OCI-LY7 (cell line): Measurements from ENCODE around the gene SYNJ2. TPM values are rescaled to one million over a fixed set of nuclear protein-coding genes. Genes with fewer than 3 reads are reported as not detected.

Source experiments
- BruUV-seq: library from RNA; stranded (reverse); fragments of 400-500 nt; replicated peaks from 2 replicates; lab custom pipeline; 2021; lab: Mats Ljungman, UMichigan
- CTCF ChIA-PET: fragments of 300-600 bp; sonication (Branson Sonifier 250); formaldehyde crosslinking; loops from one replicate; lab custom pipeline; 2022; ENCODE audit warnings: antibody characterized with exemption; ENCODE audit not compliant: unreplicated experiment; lab: Charles Lee
- POLR2A ChIA-PET: fragments of 300-600 bp; sonication (Branson Sonifier 250); formaldehyde crosslinking; loops from one replicate; lab custom pipeline; 2022; ENCODE audit warnings: antibody characterized with exemption; lab: Charles Lee
- DNase-seq: peaks from one replicate; pipeline ENCODE4 v3.0.0-alpha.2; 2015; ENCODE audit warnings: low spot score
- H2AFZ ChIP-seq: fragments of 200-600 bp; sonication (generic), shearing (Covaris generic); 2 replicates; pipeline ENCODE4 v1.6.1; 2014; ENCODE audit warnings: mild to moderate bottlenecking, antibody characterized with exemption, low read length, moderate library complexity
- H3K27ac ChIP-seq: fragments of 200-600 bp; sonication (generic); 2 replicates; pipeline ENCODE4 v1.5.1; 2014; ENCODE audit warnings: mixed run types, low read depth, mild to moderate bottlenecking, moderate library complexity, low read length, inconsistent platforms; ENCODE audit not compliant: poor library complexity, severe bottlenecking
- H3K36me3 ChIP-seq: fragments of 200-600 bp; sonication (generic); 2 replicates; pipeline ENCODE4 v1.6.1; 2014; ENCODE audit warnings: mild to moderate bottlenecking, antibody characterized with exemption, low read length, moderate library complexity, mixed read lengths; ENCODE audit not compliant: insufficient read depth
- H3K4me1 ChIP-seq: fragments of 200-600 bp; sonication (generic); 2 replicates; pipeline ENCODE4 v1.5.1; 2014; ENCODE audit warnings: mild to moderate bottlenecking, low read length; ENCODE audit not compliant: insufficient read depth, poor library complexity, severe bottlenecking
- H3K4me2 ChIP-seq: fragments of 200-600 bp; sonication (generic); 2 replicates; pipeline ENCODE4 v1.6.1; 2014; ENCODE audit warnings: mild to moderate bottlenecking, low read length
- H3K4me3 ChIP-seq: fragments of 200-600 bp; sonication (generic); 2 replicates; pipeline ENCODE4 v1.5.1; 2014; ENCODE audit warnings: mild to moderate bottlenecking, low read depth, low read length; ENCODE audit not compliant: poor library complexity, severe bottlenecking
- H3K79me2 ChIP-seq: fragments of 200-600 bp; sonication (generic); 2 replicates; pipeline ENCODE4 v1.6.1; 2016; ENCODE audit warnings: low read depth, mild to moderate bottlenecking, low read length, moderate library complexity, mixed read lengths; ENCODE audit not compliant: insufficient read depth
- H3K9me2 ChIP-seq: fragments of 200-600 bp; sonication (generic); 2 replicates; pipeline ENCODE4 v1.6.1; 2016; ENCODE audit warnings: mild to moderate bottlenecking, low read length, mixed read lengths; ENCODE audit not compliant: insufficient read depth
- H3K9me3 ChIP-seq: fragments of 200-600 bp; sonication (generic); 2 replicates; pipeline ENCODE4 v1.6.1; 2014; ENCODE audit warnings: mild to moderate bottlenecking, mixed run types, low read length, mixed read lengths
- H4K20me1 ChIP-seq: fragments of 200-600 bp; sonication (generic); 2 replicates; pipeline ENCODE4 v1.6.1; 2014; ENCODE audit warnings: mild to moderate bottlenecking, antibody characterized with exemption, low read length, moderate library complexity, mixed read lengths; ENCODE audit not compliant: insufficient read depth
- EZH2phosphoT487 ChIP-seq: fragments of 200-600 bp; sonication (generic); IDR thresholded peaks from 2 replicates; pipeline ENCODE4 v1.6.1; 2018; ENCODE audit warnings: low read depth, borderline replicate concordance, mild to moderate bottlenecking, mixed run types, antibody characterized with exemption, low read length, moderate library complexity, mixed read lengths
- intact Hi-C: fragments of 100-400 bp; cut with micrococcal nuclease; formaldehyde crosslinking; loops from one replicate; pipeline ENCODE4 v1.10.0; 2022; ENCODE audit not compliant: unreplicated experiment
- total RNA-seq, 2 experiments: library from RNA; depleted of rRNA in 1 of 2; stranded (reverse); fragments of >200 nt in 1 of 2; shearing (Covaris generic) in 1 of 2; gene quantifications; 2 replicates each; pipeline ENCODE4 v1.2.3, GENCODE V29; 2014 to 2022
- TF ChIP-seq, protein P1 (sequence below): fragments of 200-600 bp; sonication (generic); conservative IDR thresholded peaks from 2 replicates; pipeline ENCODE4 v1.5.1; 2014; ENCODE audit warnings: mild to moderate bottlenecking, antibody characterized with exemption, low read length, moderate library complexity, mixed read lengths

The SYNJ2 gene
- total RNA-seq, 2 experiments from 2014 or later, result 0.21 TPM; not detected in 1

DNA sequence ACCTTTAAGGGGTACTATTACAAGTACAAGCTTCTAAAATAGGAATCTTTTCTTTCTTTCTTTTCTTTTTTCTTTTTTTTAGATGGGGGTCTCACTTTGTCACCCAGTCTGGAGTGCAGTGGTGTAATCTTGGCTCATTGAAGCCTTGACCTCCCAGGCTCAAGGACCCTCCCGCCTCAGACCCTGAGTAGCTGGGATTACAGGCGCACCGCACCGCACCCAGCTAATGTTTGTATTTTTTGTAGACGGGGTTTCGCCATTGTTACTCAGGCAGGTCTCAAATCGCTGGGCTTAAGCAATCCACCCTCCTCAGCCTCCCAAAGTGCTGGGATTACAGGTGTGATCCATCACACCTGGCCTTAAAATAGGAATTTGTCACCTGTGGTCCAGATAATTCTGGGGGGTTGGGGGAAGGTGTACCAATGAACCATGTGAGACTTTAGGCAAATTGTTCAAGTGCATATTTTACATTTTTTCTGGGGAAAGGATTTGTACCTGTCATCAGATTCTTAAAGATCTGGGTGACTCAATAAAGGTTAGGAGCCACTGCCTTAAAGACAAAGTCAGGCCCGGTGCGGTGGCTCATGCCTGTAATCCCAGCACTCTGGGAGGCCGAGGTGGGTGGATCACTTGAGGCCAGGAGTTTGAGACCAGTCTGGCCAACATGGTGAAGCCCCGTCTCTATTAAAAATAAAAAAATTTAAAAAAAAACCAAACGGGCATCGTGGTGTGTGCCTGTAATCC lies 19.7 kb upstream of the SYNJ2 start:
- POLR2A ChIA-PET, result no interaction called here
- intact Hi-C loops, result no loop called here
- Histone ChIP-seq H3K9me3 (no peaks in the 10 kb centered on the region), H2AFZ (no peak overlapping the region), H3K27ac (no peak overlapping the region), H3K79me2 (no peaks in the 10 kb centered on the region), H3K4me1 (no peaks in the 10 kb centered on the region), H3K36me3 (no peaks in the 10 kb centered on the region), H3K9me2 (no peaks in the 10 kb centered on the region), H3K4me2 (no peak overlapping the region), H3K4me3 (no peak overlapping the region), H4K20me1 (no peaks in the 10 kb centered on the region)
- TF ChIP-seq, protein P1, sequence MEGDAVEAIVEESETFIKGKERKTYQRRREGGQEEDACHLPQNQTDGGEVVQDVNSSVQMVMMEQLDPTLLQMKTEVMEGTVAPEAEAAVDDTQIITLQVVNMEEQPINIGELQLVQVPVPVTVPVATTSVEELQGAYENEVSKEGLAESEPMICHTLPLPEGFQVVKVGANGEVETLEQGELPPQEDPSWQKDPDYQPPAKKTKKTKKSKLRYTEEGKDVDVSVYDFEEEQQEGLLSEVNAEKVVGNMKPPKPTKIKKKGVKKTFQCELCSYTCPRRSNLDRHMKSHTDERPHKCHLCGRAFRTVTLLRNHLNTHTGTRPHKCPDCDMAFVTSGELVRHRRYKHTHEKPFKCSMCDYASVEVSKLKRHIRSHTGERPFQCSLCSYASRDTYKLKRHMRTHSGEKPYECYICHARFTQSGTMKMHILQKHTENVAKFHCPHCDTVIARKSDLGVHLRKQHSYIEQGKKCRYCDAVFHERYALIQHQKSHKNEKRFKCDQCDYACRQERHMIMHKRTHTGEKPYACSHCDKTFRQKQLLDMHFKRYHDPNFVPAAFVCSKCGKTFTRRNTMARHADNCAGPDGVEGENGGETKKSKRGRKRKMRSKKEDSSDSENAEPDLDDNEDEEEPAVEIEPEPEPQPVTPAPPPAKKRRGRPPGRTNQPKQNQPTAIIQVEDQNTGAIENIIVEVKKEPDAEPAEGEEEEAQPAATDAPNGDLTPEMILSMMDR, result no peak
- TF ChIP-seq EZH2phosphoT487, result no peak
- no TSS peak for BruUV-seq
- CTCF ChIA-PET, result no interaction called here
- DNase-seq, result no peak

DNA sequence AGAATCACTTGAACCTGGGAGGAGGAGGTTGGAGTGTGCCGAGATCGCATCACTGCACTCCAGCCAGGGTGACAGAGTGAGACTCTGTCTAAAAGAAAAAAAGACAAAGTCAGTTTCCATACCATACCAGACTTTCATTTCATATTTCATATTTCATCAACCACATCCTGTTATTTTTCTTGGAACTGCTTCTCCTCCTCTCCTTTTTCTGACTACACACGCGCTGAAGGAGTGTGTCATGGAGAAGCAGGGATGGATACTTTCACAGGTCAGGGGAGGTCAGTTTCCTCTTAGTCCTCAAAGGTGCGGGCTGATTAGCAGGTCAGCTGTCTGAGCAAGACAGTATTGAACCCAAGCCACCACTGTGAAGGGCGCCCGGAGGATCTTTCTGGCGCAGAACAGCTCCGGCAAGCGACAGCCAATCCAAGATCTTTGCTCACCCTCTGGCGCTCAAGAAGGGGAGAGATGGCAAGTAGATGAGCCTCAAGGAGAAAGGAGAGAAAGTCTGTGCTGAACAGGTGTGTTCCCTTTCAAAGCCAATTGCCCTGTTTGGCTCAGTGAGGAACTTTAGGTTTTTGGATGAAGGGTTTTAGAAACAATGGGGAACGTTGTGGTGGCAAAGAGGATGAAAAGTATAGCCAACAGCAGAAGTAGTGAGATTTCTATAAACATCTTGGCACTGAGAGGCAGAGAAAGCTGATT lies 18.9 kb upstream of the SYNJ2 start:
- no peak for DNase-seq
- Histone ChIP-seq H3K9me3 (no peaks in the 10 kb centered on the region), H3K4me1 (no peaks in the 10 kb centered on the region), H4K20me1 (no peaks in the 10 kb centered on the region), H3K4me3 (no peak overlapping the region), H3K27ac (no peak overlapping the region), H3K36me3 (no peaks in the 10 kb centered on the region), H3K4me2 (no peak overlapping the region), H2AFZ (no peak overlapping the region), H3K79me2 (no peaks in the 10 kb centered on the region), H3K9me2 (no peaks in the 10 kb centered on the region)
- no TSS peak for BruUV-seq
- TF ChIP-seq EZH2phosphoT487, result no peak
- TF ChIP-seq, protein P1, result no peak
- ChIA-PET POLR2A (interaction anchor here (0.6 kb wide), 1 partner anchor 892 kb away, joined by 4 read pairs; no protein-coding TSS in a partner anchor), CTCF (no interaction called here)
- intact Hi-C loops, result no loop called here

DNA sequence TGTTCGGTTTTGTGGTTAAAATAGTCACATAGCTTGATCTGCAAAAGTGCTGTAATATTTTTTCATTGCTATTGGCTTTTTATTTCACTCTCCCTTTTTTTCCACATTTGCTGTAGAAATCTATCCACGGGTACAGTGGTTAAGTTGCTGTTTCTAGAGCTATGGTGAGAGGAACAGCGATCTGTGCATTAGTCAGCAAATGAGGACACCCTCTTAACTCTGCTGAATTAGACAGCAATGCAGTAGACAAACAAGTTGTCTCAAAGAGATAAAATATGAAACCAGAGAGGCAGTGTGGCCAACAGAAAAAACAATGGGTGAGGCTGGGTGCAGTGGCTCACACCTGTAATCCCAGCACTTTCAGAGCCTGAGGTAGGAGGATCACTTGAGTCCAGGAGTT lies 17.6 kb upstream of the SYNJ2 start:
- H3K27ac ChIP-seq, result no peak overlapping the region
- no peak overlapping the region for H3K4me3 ChIP-seq
- intact Hi-C loops, result no loop called here
- no peaks in the 10 kb centered on the region for H3K9me3 ChIP-seq
- H2AFZ ChIP-seq, result no peak overlapping the region
- H3K79me2 ChIP-seq, result no peaks in the 10 kb centered on the region
- BruUV-seq, result no TSS peak
- H3K9me2 ChIP-seq, result no peaks in the 10 kb centered on the region
- no peak for DNase-seq
- H3K36me3 ChIP-seq, result no peaks in the 10 kb centered on the region
- POLR2A ChIA-PET, result no interaction called here
- H3K4me1 ChIP-seq, result no peaks in the 10 kb centered on the region
- no peak for TF ChIP-seq EZH2phosphoT487
- TF ChIP-seq, protein P1, result no peak
- no peak overlapping the region for H3K4me2 ChIP-seq
- CTCF ChIA-PET, result no interaction called here
- H4K20me1 ChIP-seq, result no peaks in the 10 kb centered on the region
